Uterus (tissue), 4 donors: ENCODE results near the gene TBC1D22B. TPM values are rescaled to one million over a fixed set of nuclear protein-coding genes. Genes with fewer than 3 reads are reported as not detected.

Experiments used
- DNase-seq, 2 donors: peaks; one replicate each; pipeline ENCODE4 v3.0.0-alpha.2; 2019 to 2020
- H3K27ac ChIP-seq, 2 donors: fragments of 200-600 bp; sonication (generic); 1 replicate in 1 of 2; 2 replicates in 1 of 2; pipeline ENCODE4 v1.5.1; 2016 to 2018
- H3K27me3 ChIP-seq, 2 donors: fragments of 200-600 bp; sonication (generic); one replicate each; pipeline ENCODE4 v1.5.1; 2018 to 2019; ENCODE audit warnings: control low read depth in 1 of 2
- H3K36me3 ChIP-seq, 2 donors: fragments of 200-600 bp; sonication (generic); one replicate each; pipeline ENCODE4 v1.5.1; 2019; ENCODE audit warnings: control low read depth in 1 of 2
- H3K4me1 ChIP-seq, 2 donors: fragments of 200-600 bp; sonication (generic); one replicate each; pipeline ENCODE4 v1.5.1; 2018 to 2019; ENCODE audit warnings: control low read depth in 1 of 2
- H3K4me3 ChIP-seq, 2 donors: fragments of 200-600 bp; sonication (generic); 1 replicate in 1 of 2; 2 replicates in 1 of 2; pipeline ENCODE4 v1.5.1; 2018 to 2019; ENCODE audit warnings: mild to moderate bottlenecking in 1 of 2
- H3K9me3 ChIP-seq, 2 donors: fragments of 200-600 bp; sonication (generic); one replicate each; pipeline ENCODE4 v1.5.1; 2019; ENCODE audit warnings: control low read depth in 1 of 2
- POLR2A ChIP-seq, 2 donors: fragments of 450-650 bp; IDR thresholded peaks; one replicate each; pipeline ENCODE4 v1.6.1; 2016; ENCODE audit warnings: antibody characterized with exemption in 2 of 2, mild to moderate bottlenecking in 1 of 2, moderate library complexity in 1 of 2
- intact Hi-C: fragments of 100-400 bp; cut with DNase I; formaldehyde crosslinking; loops from one replicate; pipeline ENCODE4 v1.15.1; 2023; ENCODE audit warnings: low total_unique reads
- total RNA-seq, 4 donors: library from RNA; depleted of rRNA in 3 of 4; stranded (reverse); fragments of >200 nt in 3 of 4; gene quantifications; one replicate each; pipeline versions ENCODE4 v1.1.0 to v1.2.4, GENCODE V29; 2014 to 2023
- TF ChIP-seq, protein P1 (sequence below), 4 experiments: fragments of 200-600 bp in 2 of 4; fragments of 450-650 bp in 2 of 4; sonication (generic) in 2 of 4; IDR thresholded peaks; one replicate each; pipeline ENCODE4 v1.5.1; 2016 to 2019; ENCODE audit warnings: antibody characterized with exemption in 4 of 4, mild to moderate bottlenecking in 2 of 4, moderate library complexity in 1 of 4
- donor health status: DM: yes; HTN: yes; CAD: no.

Gene TBC1D22B
- total RNA-seq, 4 donors from 2014 or later, result 4.1 to 15.4 (median 7.5) TPM

- Histone ChIP-seq H3K27me3 (no peaks in the 10 kb centered on the region), H3K9me3 (no peaks in the 10 kb centered on the region), H3K36me3 (no peaks in the 10 kb centered on the region), H3K4me3 (no peak overlapping the region), H3K4me1 (no peaks in the 10 kb centered on the region), H3K27ac (no peak overlapping the region)
- no peak for DNase-seq
- no peak for TF ChIP-seq POLR2A (IDR thresholded peaks at IDR 0.05)
- TF ChIP-seq, protein P1, sequence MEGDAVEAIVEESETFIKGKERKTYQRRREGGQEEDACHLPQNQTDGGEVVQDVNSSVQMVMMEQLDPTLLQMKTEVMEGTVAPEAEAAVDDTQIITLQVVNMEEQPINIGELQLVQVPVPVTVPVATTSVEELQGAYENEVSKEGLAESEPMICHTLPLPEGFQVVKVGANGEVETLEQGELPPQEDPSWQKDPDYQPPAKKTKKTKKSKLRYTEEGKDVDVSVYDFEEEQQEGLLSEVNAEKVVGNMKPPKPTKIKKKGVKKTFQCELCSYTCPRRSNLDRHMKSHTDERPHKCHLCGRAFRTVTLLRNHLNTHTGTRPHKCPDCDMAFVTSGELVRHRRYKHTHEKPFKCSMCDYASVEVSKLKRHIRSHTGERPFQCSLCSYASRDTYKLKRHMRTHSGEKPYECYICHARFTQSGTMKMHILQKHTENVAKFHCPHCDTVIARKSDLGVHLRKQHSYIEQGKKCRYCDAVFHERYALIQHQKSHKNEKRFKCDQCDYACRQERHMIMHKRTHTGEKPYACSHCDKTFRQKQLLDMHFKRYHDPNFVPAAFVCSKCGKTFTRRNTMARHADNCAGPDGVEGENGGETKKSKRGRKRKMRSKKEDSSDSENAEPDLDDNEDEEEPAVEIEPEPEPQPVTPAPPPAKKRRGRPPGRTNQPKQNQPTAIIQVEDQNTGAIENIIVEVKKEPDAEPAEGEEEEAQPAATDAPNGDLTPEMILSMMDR (IDR thresholded peaks at IDR 0.05), result no peak
- intact Hi-C loops, result no loop called here
Measured at GRCh38 chr6:37315157-37315515, 57.6 kb downstream of the TBC1D22B start.

- H3K27ac ChIP-seq, result no peak overlapping the region
- no peaks in the 10 kb centered on the region for H3K9me3 ChIP-seq
- intact Hi-C loops, result no loop called here
- H3K4me3 ChIP-seq, result no peak overlapping the region
- no peaks in the 10 kb centered on the region for H3K27me3 ChIP-seq
- no peaks in the 10 kb centered on the region for H3K36me3 ChIP-seq
- no peak for TF ChIP-seq POLR2A (IDR thresholded peaks at IDR 0.05)
- TF ChIP-seq, protein P1 (IDR thresholded peaks at IDR 0.05), result no peak
- DNase-seq, result no peak
- no peaks in the 10 kb centered on the region for H3K4me1 ChIP-seq
Measured at GRCh38 chr6:37316071-37316470, 58.5 kb downstream of the TBC1D22B start.

DNA sequence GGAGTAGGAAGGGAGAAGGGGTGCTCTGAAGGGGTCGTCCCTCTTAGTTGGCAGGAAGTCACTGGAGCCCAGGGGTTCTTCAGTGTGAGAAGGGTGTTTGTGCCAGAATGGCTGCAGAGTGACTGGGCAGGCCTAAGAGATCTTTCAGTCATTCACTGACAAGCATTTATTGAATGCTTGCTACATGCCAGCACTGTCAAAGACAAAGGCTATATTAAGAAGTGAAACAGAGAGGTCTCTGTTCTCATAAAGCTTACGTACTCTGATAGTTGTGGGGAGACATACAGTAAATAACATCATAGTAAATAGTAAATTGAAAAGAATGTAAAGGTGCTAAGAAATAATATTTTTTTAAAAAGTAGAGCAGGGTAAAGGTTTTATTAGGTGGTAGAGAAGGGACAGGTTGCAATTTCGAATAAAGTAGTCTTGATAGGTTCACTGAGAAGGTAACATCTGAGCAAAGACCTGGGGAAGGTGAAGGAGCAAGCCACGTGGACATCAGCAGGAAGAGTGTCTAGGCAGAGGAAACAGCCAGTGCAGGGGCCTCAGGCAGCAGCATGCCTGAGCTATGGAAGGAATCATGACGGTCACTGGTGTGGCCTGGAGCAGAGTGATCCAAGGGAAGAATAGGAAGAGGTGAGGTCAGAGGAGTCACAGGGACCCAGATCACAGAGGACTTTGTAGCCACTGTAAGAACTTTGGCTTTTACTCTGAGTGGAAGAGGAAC is 59.9 kb downstream of the TBC1D22B start:
- DNase-seq, result no peak
- no peak overlapping the region for H3K27ac ChIP-seq
- TF ChIP-seq, protein P1 (IDR thresholded peaks at IDR 0.05), result no peak
- no peak for TF ChIP-seq POLR2A (IDR thresholded peaks at IDR 0.05)
- H3K4me1 ChIP-seq, result no peaks in the 10 kb centered on the region
- intact Hi-C loops, result no loop called here
- H3K36me3 ChIP-seq, result no peaks in the 10 kb centered on the region
- no peaks in the 10 kb centered on the region for H3K27me3 ChIP-seq
- no peaks in the 10 kb centered on the region for H3K9me3 ChIP-seq
- H3K4me3 ChIP-seq, result no peak overlapping the region

DNA sequence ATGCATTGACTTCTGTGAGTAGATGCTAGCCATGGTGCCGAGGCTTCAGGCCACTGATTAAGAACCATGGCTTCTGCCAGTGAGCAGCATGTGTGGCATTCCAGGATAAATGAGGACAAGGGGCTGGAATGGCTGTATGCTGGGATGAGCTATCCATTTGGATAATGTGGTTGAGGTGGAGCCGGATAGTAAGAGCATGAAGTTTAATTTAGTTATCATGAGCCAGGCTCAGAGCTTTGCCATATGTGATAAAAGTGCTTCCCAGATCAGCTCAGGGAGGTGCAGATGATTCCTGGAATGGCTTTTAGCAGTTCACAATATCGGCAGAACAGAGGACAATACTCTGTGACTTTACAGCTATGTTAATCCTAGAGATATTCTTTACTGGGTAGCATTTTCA is 61.6 kb downstream of the TBC1D22B start:
- Histone ChIP-seq H3K9me3 (no peaks in the 10 kb centered on the region), H3K4me3 (no peak overlapping the region), H3K36me3 (no peaks in the 10 kb centered on the region), H3K27ac (no peak overlapping the region), H3K4me1 (no peaks in the 10 kb centered on the region), H3K27me3 (no peaks in the 10 kb centered on the region)
- TF ChIP-seq, protein P1 (IDR thresholded peaks at IDR 0.05), result no peak
- no peak for TF ChIP-seq POLR2A (IDR thresholded peaks at IDR 0.05)
- DNase-seq, result no peak
- intact Hi-C loops, result no loop called here

- H3K4me1 ChIP-seq, result no peaks in the 10 kb centered on the region
- no peaks in the 10 kb centered on the region for H3K9me3 ChIP-seq
- H3K27ac ChIP-seq, result no peak overlapping the region
- no peaks in the 10 kb centered on the region for H3K36me3 ChIP-seq
- no peak for TF ChIP-seq POLR2A (IDR thresholded peaks at IDR 0.05)
- TF ChIP-seq, protein P1 (IDR thresholded peaks at IDR 0.05), result no peak
- intact Hi-C loops, result no loop called here
- H3K4me3 ChIP-seq, result no peak overlapping the region
- no peak for DNase-seq
- H3K27me3 ChIP-seq, result no peaks in the 10 kb centered on the region
Measured at GRCh38 chr6:37319856-37320480, 62.4 kb downstream of the TBC1D22B start.
